GM12878 (cell line): ENCODE measurements around the gene CYBC1. TPM values are rescaled to one million over a fixed set of nuclear protein-coding genes. Genes with fewer than 3 reads are reported as not detected.

Experiments used
- ATAC-seq: fragments of 200-7000 bp; cut with Tn5 transposase; 3 replicates; pipeline ENCODE4 v1.9.1; 2020; ENCODE audit warnings: mild to moderate bottlenecking, moderate library complexity
- BruUV-seq: library from RNA; stranded (reverse); fragments of 400-500 nt; replicated peaks from 2 replicates; lab custom pipeline; 2021; lab: Mats Ljungman, UMichigan
- CTCF ChIA-PET: fragments of 300-600 bp; sonication (Branson Sonifier 250); formaldehyde crosslinking; extraction: SDS; loops from one replicate; lab custom pipeline; 2021; ENCODE audit warnings: inconsistent platforms; lab: Yijun Ruan, JAX
- POLR2A ChIA-PET: fragments of 350-600 bp; formaldehyde crosslinking; extraction: SDS; loops from one replicate; lab custom pipeline; 2021; ENCODE audit warnings: inconsistent platforms; lab: Charles Lee
- RAD21 ChIA-PET: fragments of 300-600 bp; sonication (Branson Sonifier 250); formaldehyde crosslinking; loops from one replicate; lab custom pipeline; 2023; ENCODE audit warnings: antibody characterized with exemption; ENCODE audit not compliant: unreplicated experiment; lab: Charles Lee
- SMC1A ChIA-PET: fragments of 300-600 bp; sonication (Branson Sonifier 250); formaldehyde crosslinking; loops from one replicate; lab custom pipeline; 2023; ENCODE audit not compliant: unreplicated experiment, uncharacterized antibody; lab: Charles Lee
- DNase-seq: peaks from one replicate; pipeline ENCODE4 v3.0.0-alpha.2; 2011; ENCODE audit warnings: low read depth, low spot score
- FAIRE-seq: peaks from 3 replicates; lab custom pipeline; 2011; peaks lifted over from hg19 to GRCh38; lab: Jason Lieb, UNC
- H2AFZ ChIP-seq: 2 replicates; pipeline ENCODE4 v1.6.0; 2011; ENCODE audit warnings: low read depth, low read length, control low read depth; ENCODE audit not compliant: control insufficient read depth
- H3K27ac ChIP-seq: 2 replicates; pipeline ENCODE4 v1.5.1; 2011; ENCODE audit warnings: control low read depth; ENCODE audit not compliant: control insufficient read depth, insufficient read depth
- H3K27me3 ChIP-seq, 2 experiments: replicated peaks in 1 of 2; 2 replicates each; pipeline versions ENCODE4 v1.6.0 to v1.6.1; 2011; ENCODE audit warnings: low read length in 1 of 2; ENCODE audit not compliant: control insufficient read depth in 2 of 2, insufficient read depth in 2 of 2
- H3K36me3 ChIP-seq, 2 experiments: 2 replicates each; pipeline ENCODE4 v1.5.1; 2011; ENCODE audit warnings: low read length in 1 of 2; ENCODE audit not compliant: control insufficient read depth in 2 of 2, insufficient read depth in 2 of 2
- H3K4me1 ChIP-seq: 2 replicates; pipeline ENCODE4 v1.6.1; 2011; ENCODE audit warnings: mild to moderate bottlenecking, low read length, moderate library complexity, mixed read lengths; ENCODE audit not compliant: control insufficient read depth, insufficient read depth
- H3K4me2 ChIP-seq: 2 replicates; pipeline ENCODE4 v1.6.0; 2011; ENCODE audit warnings: control low read depth; ENCODE audit not compliant: control insufficient read depth, insufficient read depth
- H3K4me3 ChIP-seq: fragments of 200-600 bp; sonication (generic); 2 replicates; pipeline ENCODE4 v1.5.1; 2016
- H3K79me2 ChIP-seq: 2 replicates; pipeline ENCODE4 v1.6.0; 2011; ENCODE audit warnings: low read length; ENCODE audit not compliant: control insufficient read depth, insufficient read depth
- H3K9ac ChIP-seq: 2 replicates; pipeline ENCODE4 v1.8.0; 2011; ENCODE audit warnings: low read length, control low read depth, mixed read lengths; ENCODE audit not compliant: control insufficient read depth, insufficient read depth
- H3K9me3 ChIP-seq: replicated peaks from 3 replicates; pipeline ENCODE4 v1.5.1; 2011; ENCODE audit warnings: mild to moderate bottlenecking, low read length; ENCODE audit not compliant: control insufficient read depth, insufficient read depth
- H4K20me1 ChIP-seq: 2 replicates; pipeline ENCODE4 v1.6.0; 2011; ENCODE audit not compliant: control insufficient read depth, insufficient read depth
- BHLHE40 ChIP-seq, 2 experiments: fragments of 450-650 bp in 1 of 2; IDR thresholded peaks; 2 replicates each; pipeline ENCODE4 v1.6.1; 2011 to 2017; ENCODE audit warnings: low read depth in 2 of 2, borderline replicate concordance in 1 of 2, improper control_type of control experiment in 1 of 2, low read length in 1 of 2, mild to moderate bottlenecking in 1 of 2
- JUNB ChIP-seq: IDR thresholded peaks from 2 replicates; pipeline ENCODE4 v1.6.1; 2016; ENCODE audit warnings: antibody characterized with exemption, mild to moderate bottlenecking
- MEF2B ChIP-seq: fragments of 450-650 bp; IDR thresholded peaks from 2 replicates; pipeline ENCODE4 v1.6.1; 2018; ENCODE audit warnings: mild to moderate bottlenecking, moderate library complexity; ENCODE audit not compliant: partially characterized antibody, poor library complexity, severe bottlenecking
- SMAD5 ChIP-seq: IDR thresholded peaks from 2 replicates; pipeline ENCODE4 v1.6.1; 2016; ENCODE audit warnings: antibody characterized with exemption, low read depth
- WGBS: methylation state at CpG from one replicate; pipeline ENCODE4 v1.1.6; 2016; ENCODE audit warnings: low lambda C conversion rate; ENCODE audit not compliant: insufficient replicate concordance, insufficient coverage; ENCODE audit errors: missing lambda C conversion rate; 5-methylcytosine and 5-hydroxymethylcytosine counted together
- in situ Hi-C: fragments of 300-500 bp; cut with MboI; formaldehyde crosslinking; loops from 9 replicates; pipeline ENCODE4 v1.14.3; 2018; ENCODE audit warnings: mixed read lengths
- intact Hi-C: fragments of 100-400 bp; cut with micrococcal nuclease; formaldehyde crosslinking; loops from one replicate; pipeline ENCODE4 v1.14.2; 2022; ENCODE audit not compliant: unreplicated experiment
- polyA plus RNA-seq, 11 experiments: library from polyadenylated mRNA; depleted of rRNA in 4 of 11; unstranded in 6 of 11; stranded (reverse) in 5 of 11; fragments of >200 nt; fragmentation: Nextera tagmentation in 4 of 11; fragmentation: Illumina TruSeq in 1 of 11; extraction: Ambion mirVana in 4 of 11; extraction: Trizol in 1 of 11; gene quantifications; 1 replicate in 1 of 11; 2 replicates in 10 of 11; pipeline versions ENCODE4 v1.2.1 to v1.2.3, GENCODE V29; 2011 to 2016; ENCODE audit warnings: inconsistent platforms in 2 of 11, missing spikeins in 2 of 11, low read depth in 1 of 11
- total RNA-seq, 4 experiments: library from RNA; depleted of rRNA in 3 of 4; stranded (reverse); fragments of >200 nt in 3 of 4; fragmentation: Illumina TruSeq in 1 of 4; extraction: Trizol in 1 of 4; gene quantifications; 2 replicates each; pipeline versions ENCODE4 v1.2.1 to v1.2.3, GENCODE V29; 2013 to 2021

Gene CYBC1
- total and polyA plus RNA-seq, 10 of the 15 experiments (the other 5 are each of a cell fraction or from before 2014, with no cell fraction given): 4.2 to 162 (median 133) TPM

DNA sequence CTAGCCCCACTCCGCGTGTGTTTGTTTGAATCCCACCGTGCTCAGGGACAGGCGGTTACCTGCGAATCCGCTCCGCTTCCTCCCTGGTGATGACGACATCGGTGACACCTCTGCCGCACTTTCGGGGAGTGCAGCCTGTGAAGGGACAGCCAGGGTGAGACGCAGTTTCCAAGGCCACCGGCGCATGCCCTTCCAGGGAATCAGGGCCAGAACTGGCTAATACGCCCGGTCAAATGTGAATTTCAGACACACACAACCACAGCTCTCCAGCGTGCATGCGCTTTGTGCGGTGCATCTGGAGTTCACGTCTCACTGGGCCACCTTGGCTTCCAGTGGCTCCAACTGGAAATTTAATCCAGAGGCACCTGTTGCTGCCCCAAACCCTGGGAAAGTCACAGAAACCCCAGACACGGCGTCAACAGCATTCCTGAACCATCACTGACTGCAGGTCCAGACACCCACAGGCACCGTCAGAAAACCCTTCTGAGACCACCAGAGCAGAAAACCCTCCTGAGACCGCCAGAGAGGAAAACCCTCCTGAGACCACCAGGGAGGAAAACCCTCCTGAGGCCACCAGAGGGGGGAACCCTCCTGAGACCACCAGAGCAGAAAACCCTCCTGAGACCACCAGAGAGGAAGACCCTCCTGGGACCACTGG lies 39.0 kb downstream of the CYBC1 start:
- ATAC-seq (no peak), FAIRE-seq (no peak), DNase-seq (no peak)
- BruUV-seq: no TSS peak
- intact Hi-C loops (loop anchor here (5.0 kb wide), 1 partner anchor 179 kb away; no protein-coding TSS in a partner anchor), in situ Hi-C loops (no loop called here)
- no peaks in the 10 kb centered on the region; a peak in 1 of 4 replicates for H3K36me3 ChIP-seq
- 92% methylated on average over 24 of the region's 24 CpGs for WGBS
- no peak overlapping the region for H3K9ac ChIP-seq
- H3K4me2 ChIP-seq: no peak overlapping the region
- ChIA-PET RAD21 (no interaction called here), SMC1A (interaction anchor here (0.7 to 1.0 kb wide), 2 partner anchors 54 to 61 kb away, joined by 3 read pairs; no protein-coding TSS in a partner anchor), POLR2A (no interaction called here), CTCF (interaction anchor here (1.5 to 4.1 kb wide), 3 partner anchors 10 to 61 kb away, joined by 3 to 22 read pairs (median 15); no protein-coding TSS in a partner anchor)
- H2AFZ ChIP-seq: no peak overlapping the region
- no peaks in the 10 kb centered on the region for H3K27me3 ChIP-seq
- no peaks in the 10 kb centered on the region for H3K79me2 ChIP-seq
- no peak overlapping the region for H3K4me3 ChIP-seq
- no peaks in the 10 kb centered on the region for H3K9me3 ChIP-seq
- H4K20me1 ChIP-seq: peaks cover 5% of the 10 kb centered on the region
- H3K4me1 ChIP-seq: no peaks in the 10 kb centered on the region
- no peak overlapping the region for H3K27ac ChIP-seq
- TF ChIP-seq SMAD5 (no peak), MEF2B (no peak), JUNB (no peak), BHLHE40 (IDR thresholded peaks at IDR 0.05; ENCODE audit: borderline replicate concordance in 1 of 2, low read depth in 2 of 2, low read length in 1 of 2) (no peak)
